ENCODE data around the gene BCL2A1. TPM values are rescaled to one million over a fixed set of nuclear protein-coding genes. Genes with fewer than 3 reads are reported as not detected.
"Not testable (repeated sequence)": the region's sequence is repeated elsewhere in the genome, so short reads cannot be mapped to it uniquely, and the experiment has no call there.

The BCL2A1 gene
- total RNA-seq, 4 donors from 2014 or later: 0.97 to 12.6 (median 1.3) TPM; not detected in 1

- TF ChIP-seq CTCF (IDR thresholded peaks at IDR 0.05): no peak
- no peak for TF ChIP-seq POLR2A (IDR thresholded peaks at IDR 0.05)
- intact Hi-C loops (cut with DNase I; ENCODE audit: low total_unique reads): no loop called here
These were observed 38.5 kb downstream of the BCL2A1 start for GRCh38 chr15:79932447-79932846.

DNA sequence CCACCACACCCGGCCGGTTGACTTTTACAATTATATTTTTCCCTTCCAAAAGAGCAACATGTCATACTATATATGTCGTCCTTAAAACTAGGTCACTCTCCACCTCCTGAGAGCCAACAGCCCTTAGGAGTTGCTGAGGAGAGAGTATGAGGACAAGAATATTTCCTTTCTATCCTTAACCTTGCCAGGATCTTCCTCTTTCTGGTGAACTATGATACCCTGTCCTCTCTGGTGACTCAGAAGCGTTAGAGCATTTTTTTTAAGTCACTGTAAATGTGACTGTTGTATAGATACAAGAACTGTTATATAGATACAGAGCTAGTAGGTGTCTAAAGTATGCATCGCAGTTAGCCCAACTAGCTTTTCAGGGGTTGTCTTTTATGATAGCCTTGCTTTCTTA lies 40.5 kb downstream of the BCL2A1 start:
- TF ChIP-seq POLR2A (IDR thresholded peaks at IDR 0.05) (no peak), CTCF (IDR thresholded peaks at IDR 0.05) (no peak)
- no peak for DNase-seq
- intact Hi-C loops (cut with DNase I; ENCODE audit: low total_unique reads): no loop called here
- H3K27me3 ChIP-seq: no peaks in the 10 kb centered on the region
- H3K4me1 ChIP-seq: no peaks in the 10 kb centered on the region
- no peaks in the 10 kb centered on the region for H3K36me3 ChIP-seq
- H3K27ac ChIP-seq: no peak overlapping the region
- no peaks in the 10 kb centered on the region for H3K9me3 ChIP-seq
- H3K4me3 ChIP-seq: no peak overlapping the region

More at GRCh38 chr15:79932447-79932846, 38.5 kb downstream of the BCL2A1 start:
- Histone ChIP-seq H3K27ac (no peak overlapping the region), H3K4me3 (no peak overlapping the region), H3K4me1 (no peaks in the 10 kb centered on the region), H3K9me3 (no peaks in the 10 kb centered on the region), H3K36me3 (no peaks in the 10 kb centered on the region), H3K27me3 (no peaks in the 10 kb centered on the region)
- no peak for DNase-seq

GRCh38 chr15:79929412-79929811 lies 41.6 kb downstream of the BCL2A1 start:
- no peaks in the 10 kb centered on the region for H3K36me3 ChIP-seq
- intact Hi-C loops (cut with DNase I; ENCODE audit: low total_unique reads): no loop called here
- H3K4me3 ChIP-seq: no peak overlapping the region
- no peaks in the 10 kb centered on the region for H3K27me3 ChIP-seq
- H3K27ac ChIP-seq: no peak overlapping the region
- H3K9me3 ChIP-seq: no peaks in the 10 kb centered on the region
- TF ChIP-seq POLR2A (IDR thresholded peaks at IDR 0.05): no peak
- no peak for TF ChIP-seq CTCF (IDR thresholded peaks at IDR 0.05)
- no peaks in the 10 kb centered on the region for H3K4me1 ChIP-seq
- no peak for DNase-seq

GRCh38 chr15:79926116-79926515 lies 44.9 kb downstream of the BCL2A1 start:
- DNase-seq; intact Hi-C loops (cut with DNase I; ENCODE audit: low total_unique reads); H3K27ac ChIP-seq; H3K9me3 ChIP-seq; H3K4me1 ChIP-seq; H3K27me3 ChIP-seq; H3K36me3 ChIP-seq; H3K4me3 ChIP-seq: not testable (repeated sequence)

DNA sequence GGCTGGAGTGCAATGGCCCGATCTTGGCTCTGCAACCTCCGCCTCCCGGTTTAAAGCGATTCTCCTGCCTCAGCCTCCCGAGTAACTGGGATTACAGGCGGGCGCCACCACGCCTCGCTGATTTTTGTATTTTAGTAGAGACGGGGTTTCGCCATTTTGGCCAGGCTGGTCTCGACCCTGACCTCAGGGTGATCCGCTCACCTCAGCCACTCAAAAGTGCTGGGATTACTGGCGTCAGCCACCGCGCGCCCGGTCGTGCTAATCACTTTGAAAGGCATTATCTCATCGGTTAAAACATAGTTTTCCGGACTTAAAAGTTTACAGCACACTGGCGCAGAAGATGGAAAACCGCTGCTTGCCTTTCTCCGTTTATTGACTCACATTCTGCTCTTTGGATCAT lies 46.6 kb downstream of the BCL2A1 start:
- intact Hi-C loops (cut with DNase I; ENCODE audit: low total_unique reads): no loop called here
- no peak for DNase-seq
- Histone ChIP-seq H3K27me3 (no peaks in the 10 kb centered on the region), H3K36me3 (no peaks in the 10 kb centered on the region), H3K9me3 (peaks cover 0 to 14% of the 10 kb centered on the region in 2 donors), H3K4me1 (no peaks in the 10 kb centered on the region), H3K27ac (peak overlapping the region; percentile 85 to 92), H3K4me3 (peak overlapping the region; percentile 55 to 97)
- no peak for TF ChIP-seq POLR2A (IDR thresholded peaks at IDR 0.05)
- no peak for TF ChIP-seq CTCF (IDR thresholded peaks at IDR 0.05)

Data from uterus (tissue), 4 donors.